ENCODE data around the gene SLCO4C1.

- TF ChIP-seq CTCF (IDR thresholded peaks at IDR 0.05; ENCODE audit: poor library complexity): no peak
- TF ChIP-seq EZH2 (IDR thresholded peaks at IDR 0.05; ENCODE audit: borderline replicate concordance): no peak
- TF ChIP-seq EZH2phosphoT487 (IDR thresholded peaks at IDR 0.05; ENCODE audit: low read depth, severe bottlenecking, unreplicated experiment): no peak
Measured at GRCh38 chr5:102218159-102218558, 77.9 kb downstream of the SLCO4C1 start.
